ENCODE measurements around the gene UFSP2.

DNA sequence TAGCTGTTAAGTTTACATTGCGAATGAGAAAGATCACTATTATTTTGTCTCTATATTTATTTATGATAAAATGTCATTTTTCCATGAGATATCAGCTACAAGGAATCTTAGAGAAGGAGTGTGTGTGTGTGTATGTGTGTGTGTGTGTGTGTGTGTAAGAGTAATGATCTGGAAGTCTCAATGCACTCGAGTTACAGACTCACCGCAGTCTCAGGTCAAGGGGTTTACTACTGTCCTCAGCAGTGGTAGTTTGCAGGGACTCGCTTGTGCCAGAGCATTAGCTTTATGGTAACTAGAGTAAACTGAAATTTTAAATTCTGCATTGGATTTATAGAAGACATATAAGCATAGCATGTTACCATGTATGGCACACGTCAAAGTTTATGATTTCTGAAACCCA, 60.9 kb downstream of the UFSP2 start:
- TF ChIP-seq, protein P1, sequence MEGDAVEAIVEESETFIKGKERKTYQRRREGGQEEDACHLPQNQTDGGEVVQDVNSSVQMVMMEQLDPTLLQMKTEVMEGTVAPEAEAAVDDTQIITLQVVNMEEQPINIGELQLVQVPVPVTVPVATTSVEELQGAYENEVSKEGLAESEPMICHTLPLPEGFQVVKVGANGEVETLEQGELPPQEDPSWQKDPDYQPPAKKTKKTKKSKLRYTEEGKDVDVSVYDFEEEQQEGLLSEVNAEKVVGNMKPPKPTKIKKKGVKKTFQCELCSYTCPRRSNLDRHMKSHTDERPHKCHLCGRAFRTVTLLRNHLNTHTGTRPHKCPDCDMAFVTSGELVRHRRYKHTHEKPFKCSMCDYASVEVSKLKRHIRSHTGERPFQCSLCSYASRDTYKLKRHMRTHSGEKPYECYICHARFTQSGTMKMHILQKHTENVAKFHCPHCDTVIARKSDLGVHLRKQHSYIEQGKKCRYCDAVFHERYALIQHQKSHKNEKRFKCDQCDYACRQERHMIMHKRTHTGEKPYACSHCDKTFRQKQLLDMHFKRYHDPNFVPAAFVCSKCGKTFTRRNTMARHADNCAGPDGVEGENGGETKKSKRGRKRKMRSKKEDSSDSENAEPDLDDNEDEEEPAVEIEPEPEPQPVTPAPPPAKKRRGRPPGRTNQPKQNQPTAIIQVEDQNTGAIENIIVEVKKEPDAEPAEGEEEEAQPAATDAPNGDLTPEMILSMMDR (IDR thresholded peaks at IDR 0.05) = no peak
- no peak for TF ChIP-seq ZFX (IDR thresholded peaks at IDR 0.05; ENCODE audit: borderline replicate concordance)

Measured in 22Rv1 (cell line).